GM23248 (cell line): ENCODE measurements around the gene MYH14. TPM values are rescaled to one million over a fixed set of nuclear protein-coding genes. Genes with fewer than 3 reads are reported as not detected.

Experiments
- DNase-seq: peaks from one replicate; pipeline ENCODE4 v3.0.0-alpha.2; 2015
- H2AFZ ChIP-seq: fragments of 200-600 bp; sonication (generic); 2 replicates; pipeline ENCODE4 v1.6.1; 2016; ENCODE audit warnings: antibody characterized with exemption
- H3F3A ChIP-seq: fragments of 200-600 bp; sonication (generic); 2 replicates; pipeline ENCODE4 v1.6.1; 2016; ENCODE audit warnings: mild to moderate bottlenecking, antibody characterized with exemption, mixed run types; ENCODE audit not compliant: insufficient read depth
- H3K27ac ChIP-seq: fragments of 200-600 bp; sonication (generic); 2 replicates; pipeline ENCODE4 v1.5.1; 2016; ENCODE audit warnings: mild to moderate bottlenecking
- H3K27me3 ChIP-seq: fragments of 200-600 bp; sonication (generic); replicated peaks from 2 replicates; pipeline ENCODE4 v1.6.1; 2016; ENCODE audit warnings: mild to moderate bottlenecking; ENCODE audit not compliant: insufficient read depth
- H3K36me3 ChIP-seq: fragments of 200-600 bp; sonication (generic); 2 replicates; pipeline ENCODE4 v1.6.1; 2016; ENCODE audit warnings: low read depth, mild to moderate bottlenecking
- H3K4me1 ChIP-seq: fragments of 200-600 bp; sonication (generic); 2 replicates; pipeline ENCODE4 v1.6.1; 2016; ENCODE audit warnings: mild to moderate bottlenecking; ENCODE audit not compliant: insufficient read depth
- H3K4me2 ChIP-seq: fragments of 200-600 bp; sonication (generic); one replicate; pipeline ENCODE4 v1.6.1; 2016; ENCODE audit warnings: mild to moderate bottlenecking; ENCODE audit not compliant: unreplicated experiment
- H3K4me3 ChIP-seq: fragments of 200-600 bp; sonication (generic); 2 replicates; pipeline ENCODE4 v1.5.1; 2016; ENCODE audit warnings: mild to moderate bottlenecking
- H3K79me2 ChIP-seq: fragments of 200-600 bp; sonication (generic); 2 replicates; pipeline ENCODE4 v1.6.1; 2016; ENCODE audit warnings: mild to moderate bottlenecking; ENCODE audit not compliant: insufficient read depth
- H3K9ac ChIP-seq: fragments of 200-600 bp; sonication (generic); 2 replicates; pipeline ENCODE4 v1.6.1; 2016; ENCODE audit warnings: mild to moderate bottlenecking
- H3K9me2 ChIP-seq: fragments of 200-600 bp; sonication (generic); 2 replicates; pipeline ENCODE4 v1.6.1; 2016; ENCODE audit warnings: mixed run types, mild to moderate bottlenecking, moderate library complexity; ENCODE audit not compliant: insufficient read depth
- H3K9me3 ChIP-seq: fragments of 200-600 bp; sonication (generic); one replicate; pipeline ENCODE4 v1.6.1; 2017; ENCODE audit warnings: low read depth
- H4K20me1 ChIP-seq: fragments of 200-600 bp; sonication (generic); 2 replicates; pipeline ENCODE4 v1.6.0; 2016; ENCODE audit not compliant: insufficient read depth
- EZH2 ChIP-seq: fragments of 200-600 bp; sonication (generic); IDR thresholded peaks from 2 replicates; pipeline ENCODE4 v1.6.1; 2018; ENCODE audit warnings: antibody characterized with exemption, mild to moderate bottlenecking; ENCODE audit not compliant: insufficient read depth, poor library complexity, severe bottlenecking
- EZH2phosphoT487 ChIP-seq: fragments of 200-600 bp; sonication (generic); IDR thresholded peaks from 2 replicates; pipeline ENCODE4 v1.6.1; 2018; ENCODE audit warnings: antibody characterized with exemption, moderate library complexity, mild to moderate bottlenecking, low read depth; ENCODE audit not compliant: insufficient read depth
- WGBS, 2 experiments: methylation state at CpG; one replicate each; pipeline ENCODE4 v1.1.6; 2015 to 2017; ENCODE audit warnings: low lambda C conversion rate in 2 of 2, low coverage in 1 of 2; ENCODE audit errors: missing lambda C conversion rate in 2 of 2; 5-methylcytosine and 5-hydroxymethylcytosine counted together
- in situ Hi-C: fragments of 300-500 bp; cut with MboI; formaldehyde crosslinking; loops from 2 replicates; pipeline ENCODE4 v1.15.0; 2020
- polyA plus RNA-seq: library from polyadenylated mRNA; unstranded; fragments of >200 nt; fragmentation: Nextera tagmentation; extraction: Ambion mirVana; gene quantifications from 2 replicates; pipeline ENCODE4 v1.2.1, GENCODE V29; 2016
- total RNA-seq: library from RNA; depleted of rRNA; stranded (reverse); fragments of >200 nt; shearing (Covaris generic); gene quantifications from 2 replicates; pipeline ENCODE4 v1.2.3, GENCODE V29; 2014

MYH14 gene
- total and polyA plus RNA-seq, 2 experiments from 2014 or later, result not detected

DNA sequence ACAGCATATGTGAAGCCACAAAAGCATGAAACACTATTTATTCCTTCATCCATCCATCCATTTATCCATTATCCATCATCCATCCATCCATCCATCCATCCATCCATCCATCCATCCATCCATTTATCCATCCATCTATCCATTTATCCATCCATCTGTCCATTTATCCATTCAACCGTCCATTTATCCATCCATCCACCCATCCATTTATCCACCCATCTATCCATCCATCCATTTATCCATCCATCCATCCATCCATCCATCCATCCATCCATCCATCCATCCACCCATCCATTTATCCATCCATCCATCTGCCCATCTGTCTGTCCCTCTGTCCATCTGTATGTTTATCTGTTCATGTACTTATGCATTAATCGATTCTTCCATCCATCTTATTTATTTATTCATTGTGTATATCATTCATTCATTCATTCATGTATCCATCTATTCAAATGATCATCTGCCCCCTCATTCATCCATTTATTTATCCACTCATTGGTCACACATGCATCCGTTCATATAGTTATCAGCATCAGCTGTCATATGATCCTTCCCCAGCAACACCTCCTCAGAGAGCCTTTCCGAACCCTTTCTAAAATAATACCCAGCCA, 7.0 kb upstream of the MYH14 start:
- no peaks in the 10 kb centered on the region for H3K79me2 ChIP-seq
- DNase-seq, result no peak
- H3K9me3 ChIP-seq, result no peaks in the 10 kb centered on the region
- H3K27ac ChIP-seq, result no peak overlapping the region
- H3K36me3 ChIP-seq, result no peaks in the 10 kb centered on the region
- H3K27me3 ChIP-seq, result no peaks in the 10 kb centered on the region
- no peak overlapping the region for H3K4me2 ChIP-seq
- 27 to 37% methylated on average over 4 of the region's 4 CpGs for WGBS, 2 experiments
- in situ Hi-C loops, result no loop called here
- no peaks in the 10 kb centered on the region for H3F3A ChIP-seq
- TF ChIP-seq EZH2, result no peak
- no peak for TF ChIP-seq EZH2phosphoT487
- no peak overlapping the region for H3K4me3 ChIP-seq
- no peak overlapping the region for H3K9ac ChIP-seq
- H3K9me2 ChIP-seq, result no peaks in the 10 kb centered on the region
- no peaks in the 10 kb centered on the region for H3K4me1 ChIP-seq
- no peak overlapping the region for H2AFZ ChIP-seq
- H4K20me1 ChIP-seq, result no peaks in the 10 kb centered on the region

DNA sequence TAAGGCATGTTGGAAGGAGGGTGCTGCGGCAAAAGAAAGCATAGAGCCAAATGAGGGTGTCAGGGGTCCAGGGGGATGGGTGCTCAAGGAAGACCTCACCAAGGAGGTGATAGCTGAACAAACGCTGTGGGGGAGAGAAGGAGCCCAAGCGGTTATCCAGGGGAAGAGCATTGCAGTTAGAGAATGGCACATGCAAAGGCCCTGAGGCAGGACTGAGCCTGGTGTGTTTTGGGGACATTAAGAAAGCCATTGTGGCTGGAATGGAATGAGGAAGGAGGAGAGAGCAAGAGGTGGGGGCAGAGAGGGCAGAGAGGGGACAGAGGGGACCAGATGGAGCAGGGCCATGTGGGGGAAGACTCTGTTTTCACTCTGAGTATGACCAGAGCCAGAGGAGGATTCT, 6.1 kb upstream of the MYH14 start:
- Histone ChIP-seq H3K9ac (no peak overlapping the region), H3K9me2 (no peaks in the 10 kb centered on the region), H3K27me3 (peaks cover 8% of the 10 kb centered on the region; the same call in 1 of the 2 replicates), H3K79me2 (no peaks in the 10 kb centered on the region), H3K36me3 (no peaks in the 10 kb centered on the region), H3K4me1 (no peaks in the 10 kb centered on the region), H3K4me3 (no peak overlapping the region), H2AFZ (no peak overlapping the region), H3F3A (no peaks in the 10 kb centered on the region), H3K27ac (no peak overlapping the region), H3K4me2 (no peak overlapping the region), H3K9me3 (no peaks in the 10 kb centered on the region), H4K20me1 (no peaks in the 10 kb centered on the region)
- no peak for TF ChIP-seq EZH2phosphoT487
- no peak for TF ChIP-seq EZH2
- DNase-seq, result no peak
- 23 to 34% methylated on average over 3 of the region's 3 CpGs for WGBS, 2 experiments
- in situ Hi-C loops, result no loop called here

GRCh38 chr19:50198431-50199258, 4.8 kb upstream of the MYH14 start:
- Histone ChIP-seq H3K27ac (no peak overlapping the region), H2AFZ (no peak overlapping the region), H3K4me2 (no peak overlapping the region), H3F3A (no peaks in the 10 kb centered on the region), H3K9ac (no peak overlapping the region), H3K79me2 (no peaks in the 10 kb centered on the region), H3K36me3 (no peaks in the 10 kb centered on the region), H3K9me2 (no peaks in the 10 kb centered on the region), H3K27me3 (peaks cover 17% of the 10 kb centered on the region), H3K4me3 (no peak overlapping the region), H3K9me3 (no peaks in the 10 kb centered on the region), H3K4me1 (no peaks in the 10 kb centered on the region), H4K20me1 (no peaks in the 10 kb centered on the region)
- TF ChIP-seq EZH2phosphoT487 (no peak), EZH2 (no peak)
- no peak for DNase-seq
- WGBS, 2 experiments, result 14 to 17% methylated on average over 7 of the region's 7 CpGs
- in situ Hi-C loops, result no loop called here

GRCh38 chr19:50199259-50199555, 4.2 kb upstream of the MYH14 start:
- Histone ChIP-seq H3K27ac (no peak overlapping the region), H3F3A (no peaks in the 10 kb centered on the region), H3K4me2 (no peak overlapping the region), H2AFZ (no peak overlapping the region), H3K79me2 (no peaks in the 10 kb centered on the region), H4K20me1 (no peaks in the 10 kb centered on the region), H3K9ac (no peak overlapping the region), H3K4me3 (no peak overlapping the region), H3K36me3 (no peaks in the 10 kb centered on the region), H3K27me3 (peaks cover 22% of the 10 kb centered on the region), H3K4me1 (no peaks in the 10 kb centered on the region), H3K9me2 (no peaks in the 10 kb centered on the region), H3K9me3 (no peaks in the 10 kb centered on the region)
- WGBS, 2 experiments, result 0 to 1% methylated on average over 5 of the region's 5 CpGs
- in situ Hi-C loops, result no loop called here
- DNase-seq, result no peak
- TF ChIP-seq EZH2 (no peak), EZH2phosphoT487 (no peak)
